ENCODE results near the gene FRMD5.
"Not testable (repeated sequence)": the region's sequence is repeated elsewhere in the genome, so short reads cannot be mapped to it uniquely, and the experiment has no call there.

FRMD5 gene

GRCh38 chr15:43872416-43873020, 322.6 kb downstream of the FRMD5 start:
- peak; percentile 76 for TF ChIP-seq CTCF (IDR thresholded peaks at IDR 0.05; ENCODE audit: low read depth, low read length)
- DNase-seq (ENCODE audit: extremely low read depth, low read depth) = peak; percentile 54

- DNase-seq (ENCODE audit: extremely low read depth, low read depth) = no peak
- TF ChIP-seq CTCF (IDR thresholded peaks at IDR 0.05; ENCODE audit: low read depth, low read length) = no peak; the same call in 1 of the 2 replicates
These were observed 323.2 kb downstream of the FRMD5 start for GRCh38 chr15:43871835-43872234.

GRCh38 chr15:43868406-43868805, 326.7 kb downstream of the FRMD5 start:
- TF ChIP-seq CTCF (IDR thresholded peaks at IDR 0.05; ENCODE audit: low read depth, low read length) = no peak
- DNase-seq (ENCODE audit: extremely low read depth, low read depth) = no peak

- TF ChIP-seq CTCF (IDR thresholded peaks at IDR 0.05; ENCODE audit: low read depth, low read length) = no peak
- DNase-seq (ENCODE audit: extremely low read depth, low read depth) = no peak
These were observed 328.0 kb downstream of the FRMD5 start for GRCh38 chr15:43867096-43867495.

- not testable (repeated sequence) for DNase-seq (ENCODE audit: extremely low read depth, low read depth)
These were observed 328.4 kb downstream of the FRMD5 start for GRCh38 chr15:43866636-43867035.

- TF ChIP-seq CTCF (IDR thresholded peaks at IDR 0.05; ENCODE audit: low read depth, low read length) = no peak
These were observed 335.5 kb downstream of the FRMD5 start for GRCh38 chr15:43859546-43859945.

GRCh38 chr15:43854801-43855200, 340.3 kb downstream of the FRMD5 start:
- DNase-seq (ENCODE audit: extremely low read depth, low read depth) = peak; percentile 3
- no peak for TF ChIP-seq CTCF (IDR thresholded peaks at IDR 0.05; ENCODE audit: low read depth, low read length)

More at GRCh38 chr15:43859546-43859945, 335.5 kb downstream of the FRMD5 start:
- no peak for DNase-seq (ENCODE audit: extremely low read depth, low read depth)

- no peak for DNase-seq (ENCODE audit: extremely low read depth, low read depth)
- no peak for TF ChIP-seq CTCF (IDR thresholded peaks at IDR 0.05; ENCODE audit: low read depth, low read length)
These were observed 342.5 kb downstream of the FRMD5 start for GRCh38 chr15:43852607-43853006.

Data from AG09319 (cell line).